Activated naive CD4-positive, alpha-beta T cell treated with anti-CD3 and anti-CD28 coated beads, Interleukin-2, amount 50 U/mL, for 72 hours (primary cell): ENCODE data around the gene CALML4. TPM values are rescaled to one million over a fixed set of nuclear protein-coding genes. Genes with fewer than 3 reads are reported as not detected.
"Not testable (repeated sequence)": the region's sequence is repeated elsewhere in the genome, so short reads cannot be mapped to it uniquely, and the experiment has no call there.

ENCODE experiments used
- ATAC-seq, 2 donors: fragments of 150-1000 bp; cut with Tn5 transposase; 2 replicates each; pipeline ENCODE4 v1.10.0; 2021; ENCODE audit warnings: mild to moderate bottlenecking in 2 of 2, moderate library complexity in 2 of 2
- DNase-seq, 2 donors: peaks; one replicate each; pipeline ENCODE4 v3.0.0; 2021 to 2022; ENCODE audit warnings: low spot score in 2 of 2
- H3K27ac Mint-ChIP-seq, 2 donors: one replicate each; pipeline ENCODE4 v1.8.0; 2022; ENCODE audit warnings: mild to moderate bottlenecking in 2 of 2, mixed read lengths in 2 of 2
- H3K36me3 Mint-ChIP-seq, 2 donors: one replicate each; pipeline ENCODE4 v1.8.0; 2022; ENCODE audit warnings: mixed read lengths in 2 of 2
- H3K9me3 Mint-ChIP-seq, 2 donors: one replicate each; pipeline ENCODE4 v1.8.0; 2022; ENCODE audit warnings: mixed read lengths in 2 of 2
- total RNA-seq, 2 donors: library from RNA; stranded (reverse); gene quantifications; one replicate each; pipeline ENCODE4 v1.2.3, GENCODE V29; 2022

CALML4 gene
- total RNA-seq, 2 donors from 2014 or later, result 9.6 to 9.7 TPM

DNA sequence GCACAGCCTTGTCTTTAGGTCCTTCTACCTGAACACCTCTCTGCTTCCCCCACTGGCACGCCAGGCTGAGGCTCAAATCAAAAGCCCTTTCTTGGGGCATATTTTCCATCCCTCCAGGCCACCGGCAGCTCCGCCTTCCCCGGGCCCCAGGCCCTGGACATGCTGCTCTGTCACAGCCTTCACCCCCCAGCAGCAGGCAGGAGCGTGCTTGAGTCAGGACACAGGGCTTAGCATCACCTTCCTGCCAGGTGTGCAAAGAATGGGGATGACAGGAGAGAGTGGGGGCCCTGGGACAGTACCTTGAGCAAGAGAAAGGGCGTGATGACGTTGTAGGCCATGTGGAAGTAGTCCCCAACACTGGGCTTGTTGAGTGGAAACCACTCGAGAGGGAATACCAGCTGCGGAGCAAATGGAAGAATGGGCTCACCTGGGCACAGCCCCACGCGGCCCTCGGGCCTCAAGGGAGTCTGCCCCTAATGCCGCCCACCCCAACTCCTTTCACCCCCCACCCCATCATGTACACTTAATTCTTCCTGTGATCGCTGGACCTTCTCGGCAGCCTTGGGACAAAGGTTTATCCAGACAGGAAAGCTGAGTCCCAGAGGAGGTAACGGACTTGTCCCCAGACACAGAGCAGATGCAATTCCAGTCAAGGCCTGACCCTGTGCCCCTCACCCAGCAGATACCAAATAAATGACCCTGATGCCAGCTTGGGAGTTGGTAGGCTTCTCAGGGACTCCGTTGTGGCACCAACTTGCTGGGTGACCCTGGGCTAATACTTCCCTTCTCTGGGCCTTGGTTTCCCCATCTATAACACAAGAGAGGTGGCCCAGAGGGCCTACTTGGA is 9.1 kb upstream of the CALML4 start:
- DNase-seq (no peak), ATAC-seq (no peak)
- no peak overlapping the region for H3K27ac Mint-ChIP-seq
- H3K36me3 Mint-ChIP-seq, result peaks cover 0 to 6% of the 10 kb centered on the region in 2 donors
- no peaks in the 10 kb centered on the region for H3K9me3 Mint-ChIP-seq

DNA sequence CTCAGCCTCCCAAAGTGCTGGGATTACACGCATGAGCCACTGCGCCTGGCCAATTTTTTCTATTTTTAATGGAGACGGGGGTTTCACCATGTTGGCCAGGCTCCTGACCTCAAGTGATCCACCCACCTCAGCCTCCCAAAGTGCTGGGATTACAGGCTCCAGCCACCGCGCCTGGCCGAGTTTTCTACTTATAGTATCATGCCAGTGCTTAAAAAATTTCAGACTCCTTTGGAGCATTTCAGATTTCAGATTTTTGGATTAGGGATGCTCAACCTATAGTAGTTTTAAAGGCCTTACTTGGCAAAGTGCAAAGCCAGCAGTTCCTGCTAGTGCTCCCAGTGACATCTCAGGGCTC is 8.3 kb upstream of the CALML4 start:
- not testable (repeated sequence) for H3K36me3 Mint-ChIP-seq, ATAC-seq, H3K27ac Mint-ChIP-seq, H3K9me3 Mint-ChIP-seq
- peak in 1 of 2 donors; percentile 45 for DNase-seq

DNA sequence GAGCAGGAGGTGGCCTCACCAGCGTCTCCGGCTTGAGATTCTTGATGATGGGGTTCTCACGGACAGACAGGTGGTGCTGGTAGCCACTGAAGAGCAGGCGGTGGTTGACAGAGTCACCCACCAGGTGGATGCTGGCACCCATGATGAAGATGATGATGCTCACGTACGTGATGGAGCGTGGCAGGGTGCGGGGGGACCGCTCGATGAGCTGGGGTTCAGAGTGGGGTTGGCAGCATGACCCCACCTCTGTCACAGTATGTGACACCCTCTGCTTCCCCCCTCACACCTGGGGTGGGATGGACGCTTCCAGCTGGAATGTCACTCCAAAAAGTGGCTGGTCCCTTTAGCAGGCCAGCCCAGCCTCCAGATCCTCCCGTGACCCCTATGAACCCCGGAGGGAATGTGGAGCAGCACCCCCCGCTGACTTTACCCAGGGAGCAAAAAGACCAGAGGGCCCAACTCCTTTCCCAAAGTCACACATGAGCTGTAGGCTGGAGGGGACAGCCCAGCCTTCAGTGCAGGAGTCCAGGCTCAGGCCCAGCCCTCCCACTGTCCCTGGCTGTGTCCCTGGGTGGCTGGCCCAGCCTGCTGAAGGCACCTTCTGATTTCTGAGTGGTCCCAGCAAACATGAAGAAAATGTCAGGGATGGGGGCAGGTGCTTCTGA is 6.7 kb upstream of the CALML4 start:
- DNase-seq (peak in 1 of 2 donors; percentile 45), ATAC-seq (no peak)
- no peaks in the 10 kb centered on the region for H3K36me3 Mint-ChIP-seq
- no peaks in the 10 kb centered on the region for H3K9me3 Mint-ChIP-seq
- no peak overlapping the region for H3K27ac Mint-ChIP-seq

DNA sequence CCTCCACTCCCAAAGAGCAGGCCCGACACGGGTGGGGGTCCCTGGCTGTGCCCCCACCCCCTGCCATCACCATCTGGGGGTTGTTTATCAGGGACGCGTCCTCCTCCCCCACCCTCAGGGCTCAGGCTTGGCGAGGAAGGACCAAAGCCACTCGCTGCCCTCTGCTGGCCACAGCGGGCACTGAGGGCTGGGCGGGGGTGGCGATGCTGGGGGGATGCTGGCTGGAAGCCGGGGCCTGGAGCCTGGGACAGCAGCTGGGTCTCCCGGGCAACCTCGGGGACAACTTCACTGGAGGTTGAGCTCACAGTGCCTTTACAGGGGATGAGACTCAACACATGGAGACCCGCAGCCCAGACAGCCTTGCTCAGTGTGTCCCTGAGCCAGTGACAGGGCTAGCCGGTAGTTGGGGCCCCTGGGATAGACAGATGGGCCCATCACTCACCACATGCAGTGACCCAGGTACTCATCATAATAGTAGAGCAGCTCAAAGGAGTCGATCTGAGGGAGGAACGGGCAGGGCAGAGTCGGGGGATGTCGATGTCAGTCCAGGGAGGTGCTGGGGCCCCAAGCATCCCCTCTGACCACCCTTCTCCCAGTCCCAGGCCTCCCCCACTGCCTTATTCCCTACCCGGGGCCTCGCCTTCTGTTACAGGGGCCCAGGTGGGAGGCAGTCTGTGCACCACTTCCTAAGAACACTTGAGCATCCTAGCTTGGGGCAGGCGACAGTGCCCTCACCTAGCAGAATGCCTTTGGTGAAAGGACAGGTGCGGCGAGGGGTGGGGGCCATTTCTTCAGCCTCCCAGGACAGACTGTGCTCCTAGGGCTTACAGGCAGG is 5.9 kb upstream of the CALML4 start:
- peak; percentile 30 to 49 for ATAC-seq
- Mint-ChIP-seq H3K9me3 (no peaks in the 10 kb centered on the region), H3K36me3 (no peaks in the 10 kb centered on the region), H3K27ac (no peak overlapping the region)
- peak in 1 of 2 donors; percentile 77 for DNase-seq

DNA sequence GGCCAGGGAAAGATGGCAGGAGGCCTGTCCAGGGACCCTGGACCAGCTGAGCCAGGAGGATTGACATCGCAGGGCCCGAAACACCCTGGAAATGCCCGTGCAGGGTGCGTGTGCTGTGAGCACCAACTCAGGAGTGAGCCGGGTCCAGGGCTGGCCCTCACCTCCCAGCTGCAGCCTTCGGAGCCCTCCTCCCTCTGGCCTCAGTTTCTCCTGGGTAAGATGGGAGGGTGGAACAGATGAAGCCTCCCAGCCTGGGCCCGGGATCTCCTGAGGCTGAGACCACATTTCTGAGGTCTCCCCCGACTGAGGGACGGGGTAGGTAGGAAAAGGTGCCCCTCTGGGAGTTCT is 5.3 kb upstream of the CALML4 start:
- H3K9me3 Mint-ChIP-seq, result no peaks in the 10 kb centered on the region
- no peak for DNase-seq
- no peak for ATAC-seq
- H3K27ac Mint-ChIP-seq, result no peak overlapping the region
- H3K36me3 Mint-ChIP-seq, result no peaks in the 10 kb centered on the region

DNA sequence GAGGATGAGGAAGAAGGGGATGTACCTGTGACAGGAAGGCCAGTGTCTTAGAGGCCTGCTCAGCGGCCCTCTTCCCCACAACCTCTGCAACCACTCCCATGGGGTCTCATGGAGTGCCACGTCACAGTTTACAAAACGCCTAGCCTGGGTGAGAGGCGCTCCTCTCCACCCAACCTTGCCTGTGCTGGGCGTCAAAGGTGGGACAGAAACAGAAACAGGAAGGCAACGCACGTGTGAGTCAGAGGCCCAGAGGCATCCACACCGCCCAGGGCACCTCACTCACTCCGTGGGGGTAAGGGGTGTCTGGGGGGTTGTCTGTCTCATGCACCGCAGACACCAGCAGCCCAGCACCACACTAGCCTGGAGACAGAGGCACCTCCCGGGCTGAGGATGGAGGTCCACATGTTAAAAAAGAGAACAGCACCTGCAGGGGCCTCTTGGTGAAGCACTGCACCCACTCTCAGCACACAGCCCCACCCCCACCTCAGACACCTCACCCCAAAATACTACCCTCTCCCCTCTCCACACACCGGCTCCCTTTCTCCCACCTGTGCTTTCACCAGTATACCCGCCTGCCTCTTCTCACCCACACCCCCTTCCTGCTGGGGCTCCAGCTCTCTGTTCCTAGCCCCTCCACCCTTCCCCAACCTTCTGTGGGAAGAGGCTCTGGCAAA is 4.7 kb upstream of the CALML4 start:
- Mint-ChIP-seq H3K27ac (peak overlapping the region in 1 of 2 donors; percentile 87), H3K36me3 (no peaks in the 10 kb centered on the region), H3K9me3 (no peaks in the 10 kb centered on the region)
- DNase-seq, result no peak
- peak; percentile 79 to 83 for ATAC-seq

DNA sequence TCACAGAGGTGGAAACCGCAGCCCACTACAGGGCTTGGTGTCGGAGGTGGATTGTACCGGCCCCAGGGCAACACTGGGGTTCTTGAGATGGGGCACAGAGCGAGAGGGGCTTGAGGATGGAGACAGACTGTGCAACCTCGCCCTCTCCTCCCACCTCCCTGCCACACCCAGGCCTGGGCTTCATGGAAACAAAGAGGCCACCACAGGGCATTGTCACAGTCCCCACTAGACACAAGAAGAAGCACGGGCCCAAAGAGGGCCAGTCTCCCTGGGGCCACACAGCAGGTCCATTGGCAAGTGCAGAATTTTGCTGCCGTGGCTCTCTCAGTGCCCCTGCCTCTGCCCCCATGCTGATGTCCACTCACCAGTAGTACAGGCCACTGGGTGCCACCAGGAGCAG is 4.1 kb upstream of the CALML4 start:
- Mint-ChIP-seq H3K27ac (peak overlapping the region in 1 of 2 donors; percentile 89), H3K36me3 (no peaks in the 10 kb centered on the region), H3K9me3 (no peaks in the 10 kb centered on the region)
- ATAC-seq (peak in 1 of 2 donors; percentile 8), DNase-seq (peak in 1 of 2 donors; percentile 52)

DNA sequence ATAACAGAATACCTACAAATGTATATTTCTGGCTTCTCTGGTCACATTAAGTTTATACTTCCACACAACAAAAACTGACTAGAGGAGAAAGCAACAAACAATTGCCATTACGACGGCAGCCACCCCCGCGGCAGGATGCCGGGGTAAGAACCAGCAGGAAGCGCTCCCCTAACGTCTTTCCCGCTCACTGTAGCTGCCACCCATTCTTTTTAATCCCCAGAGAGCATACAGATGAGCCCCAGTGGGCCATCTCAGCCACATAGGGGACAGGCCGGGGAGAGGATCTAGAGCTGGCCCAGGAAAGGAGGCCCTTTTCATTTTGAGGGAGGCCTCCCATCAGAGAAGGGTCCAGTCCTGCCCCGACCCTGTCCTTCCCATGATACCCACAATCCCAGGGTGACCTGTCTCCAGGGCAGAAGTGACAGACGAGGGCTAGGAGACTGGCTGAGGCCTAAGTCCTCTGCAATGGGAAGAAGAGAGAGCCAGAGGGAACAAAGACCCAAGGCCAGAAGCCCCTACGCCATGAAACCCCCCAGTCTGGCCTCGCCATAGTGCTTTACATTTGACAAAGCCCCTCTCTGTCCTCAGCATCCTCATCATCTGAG is 3.6 kb upstream of the CALML4 start:
- Mint-ChIP-seq H3K36me3 (no peaks in the 10 kb centered on the region), H3K9me3 (no peaks in the 10 kb centered on the region), H3K27ac (peak overlapping the region; percentile 52 to 89)
- peak in 1 of 2 donors; percentile 44 for DNase-seq
- ATAC-seq, result no peak

DNA sequence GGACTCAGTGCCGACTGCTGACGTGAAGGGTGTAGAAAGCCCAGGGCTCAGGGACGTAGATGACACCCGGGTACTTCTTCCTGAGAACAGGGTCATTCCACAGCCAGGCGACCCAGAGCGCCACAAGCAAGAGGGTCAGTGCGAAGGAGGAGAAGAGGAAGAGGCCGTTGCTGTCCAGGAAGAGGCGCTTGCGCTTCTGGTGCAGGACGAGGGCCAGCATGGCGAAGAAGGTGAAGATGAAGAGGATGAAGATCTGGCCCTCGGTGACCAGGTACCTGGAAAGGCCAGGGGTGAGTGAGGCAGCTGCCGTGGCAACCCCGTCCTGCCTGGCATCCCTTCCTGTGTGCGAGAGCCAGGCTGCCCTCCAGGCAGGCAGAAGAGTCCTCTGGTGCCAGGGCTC is 3.0 kb upstream of the CALML4 start:
- Mint-ChIP-seq H3K36me3 (no peaks in the 10 kb centered on the region), H3K9me3 (no peaks in the 10 kb centered on the region), H3K27ac (peak overlapping the region; percentile 52 to 95)
- ATAC-seq (no peak), DNase-seq (no peak)

DNA sequence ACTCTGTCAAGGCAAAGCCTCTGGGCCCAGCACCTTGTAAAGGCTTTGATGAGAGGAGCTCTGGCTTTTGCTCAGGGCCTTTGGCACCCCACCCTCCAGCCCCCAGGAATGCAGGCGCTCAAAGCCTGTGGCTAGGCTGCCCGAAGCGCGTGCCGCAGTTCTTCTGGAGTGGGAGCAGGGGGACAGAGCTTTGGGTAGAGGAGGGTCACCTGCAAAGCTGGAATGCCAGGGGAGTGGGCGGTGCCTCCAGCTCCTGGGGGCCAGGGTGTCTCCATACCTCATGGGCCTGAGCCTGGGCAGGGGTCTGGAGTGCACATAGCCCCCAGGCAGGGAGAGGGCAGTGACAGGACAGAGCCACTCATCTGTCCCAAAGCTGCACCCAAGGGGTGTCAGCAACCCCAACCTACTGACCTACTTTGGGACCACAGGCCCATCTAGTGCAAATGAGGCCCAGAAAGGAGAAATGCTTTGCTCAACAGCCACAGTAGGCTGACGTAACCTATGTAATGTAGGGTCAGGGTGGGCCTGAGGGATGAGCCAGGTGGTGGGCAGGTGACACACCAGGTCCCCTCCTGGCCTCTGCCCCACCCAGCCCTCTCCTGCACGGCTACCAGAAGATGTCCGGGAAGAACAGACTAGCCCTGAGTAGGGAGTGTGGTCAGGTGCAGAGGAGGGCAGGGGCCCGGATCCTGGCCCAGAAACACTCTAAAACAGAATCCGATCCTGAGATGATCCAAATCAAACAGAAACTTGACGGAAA is 2.2 kb upstream of the CALML4 start:
- no peak for ATAC-seq
- peak in 1 of 2 donors; percentile 37 for DNase-seq
- Mint-ChIP-seq H3K9me3 (no peaks in the 10 kb centered on the region), H3K27ac (no peak overlapping the region), H3K36me3 (no peaks in the 10 kb centered on the region)

DNA sequence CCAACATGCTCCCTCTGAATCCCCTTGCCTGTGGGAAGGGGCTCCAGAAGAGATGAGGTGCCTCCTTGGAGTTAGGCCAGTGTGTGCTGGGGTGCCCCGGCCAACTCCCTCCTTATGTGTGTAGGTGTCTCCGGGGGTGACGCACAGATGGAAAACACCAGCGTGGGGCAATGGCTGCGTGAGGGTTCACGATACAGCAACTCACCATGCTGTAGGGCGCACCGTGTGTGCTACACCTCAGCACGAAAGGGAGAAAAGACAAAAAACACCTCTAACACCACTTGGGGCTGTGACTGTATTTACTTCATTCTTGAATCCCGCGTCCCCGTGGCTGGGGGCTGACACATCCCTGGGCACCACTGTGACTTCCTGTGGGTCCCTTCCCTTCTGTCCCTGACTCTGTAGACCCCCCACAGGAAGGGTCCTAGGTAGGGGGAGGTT is 1.6 kb upstream of the CALML4 start:
- H3K9me3 Mint-ChIP-seq, result no peaks in the 10 kb centered on the region
- no peak overlapping the region for H3K27ac Mint-ChIP-seq
- no peak for ATAC-seq
- no peaks in the 10 kb centered on the region for H3K36me3 Mint-ChIP-seq
- peak in 1 of 2 donors; percentile 38 for DNase-seq

DNA sequence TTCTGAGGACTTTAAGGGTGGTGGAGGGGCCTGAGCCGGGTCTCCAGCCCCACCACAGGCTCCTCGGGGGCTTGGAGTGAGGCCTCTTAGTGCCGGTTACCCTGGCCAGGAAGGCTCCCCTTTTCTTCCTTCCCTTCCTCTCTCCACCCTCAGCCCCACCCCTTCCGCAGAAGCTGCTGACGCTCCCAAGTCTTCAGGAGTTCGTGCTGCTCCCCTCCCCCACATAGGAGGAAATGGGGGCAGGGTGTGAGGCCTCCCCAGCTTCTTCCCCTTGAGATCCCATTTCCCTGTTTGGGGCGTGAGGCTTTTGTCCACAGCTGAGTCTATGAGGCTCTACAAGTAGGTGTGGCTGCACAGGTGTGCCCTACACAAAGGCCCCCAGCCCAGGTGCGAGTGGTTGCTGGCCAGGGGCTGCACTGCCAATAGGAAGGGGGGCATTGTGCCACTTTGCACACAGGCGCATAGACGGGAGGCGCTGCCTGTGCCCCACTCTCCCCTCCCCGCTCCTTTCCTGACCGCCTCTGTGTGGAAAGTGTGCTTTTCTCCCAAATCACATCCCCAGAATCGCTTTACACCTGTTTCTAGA is 915 bp upstream of the CALML4 start:
- H3K36me3 Mint-ChIP-seq, result no peaks in the 10 kb centered on the region
- DNase-seq, result no peak
- H3K27ac Mint-ChIP-seq, result no peak overlapping the region
- ATAC-seq, result no peak
- no peaks in the 10 kb centered on the region for H3K9me3 Mint-ChIP-seq

DNA sequence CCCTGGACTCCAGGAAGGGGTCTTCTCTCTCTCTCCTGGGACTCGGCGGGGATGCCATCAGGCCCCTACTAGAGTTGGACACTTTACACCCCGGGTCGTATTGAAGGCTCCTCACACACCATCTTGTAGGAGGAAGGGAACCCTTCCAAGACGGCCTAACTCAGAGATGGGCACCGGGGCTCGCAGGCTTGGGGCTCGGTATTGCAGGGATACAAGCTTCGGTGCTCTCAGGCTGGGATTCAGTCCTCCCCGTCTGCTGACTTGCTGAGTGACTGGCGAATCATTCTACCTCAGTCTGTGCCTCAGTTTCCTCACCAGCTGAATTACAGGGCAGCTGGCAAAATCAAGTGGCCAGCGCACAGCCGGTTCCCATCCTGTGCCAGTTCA is 419 bp upstream of the CALML4 start:
- DNase-seq (no peak), ATAC-seq (no peak)
- Mint-ChIP-seq H3K9me3 (no peaks in the 10 kb centered on the region), H3K36me3 (no peaks in the 10 kb centered on the region), H3K27ac (no peak overlapping the region)

DNA sequence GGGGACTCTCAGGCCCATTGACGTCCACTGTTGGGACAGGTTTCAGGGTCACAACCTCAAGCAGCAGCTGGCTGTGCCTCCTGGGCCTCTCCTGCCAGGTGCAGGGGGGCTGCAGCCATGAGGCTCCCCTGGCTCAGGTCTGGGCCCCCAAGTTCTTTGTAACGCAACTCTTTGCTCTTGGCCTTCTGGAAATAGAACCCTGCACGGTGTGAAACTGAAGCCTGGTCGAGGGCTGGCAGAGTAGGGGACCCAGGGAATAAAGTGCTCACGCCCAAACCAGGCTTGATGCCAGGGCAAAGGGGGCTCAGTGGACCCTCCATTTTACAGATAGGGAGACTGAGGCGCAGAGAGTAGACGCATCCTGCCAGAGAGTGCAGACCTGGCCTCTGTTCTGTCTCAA is 771 bp downstream of the CALML4 start:
- ATAC-seq (no peak), DNase-seq (no peak)
- Mint-ChIP-seq H3K27ac (no peak overlapping the region), H3K9me3 (no peaks in the 10 kb centered on the region), H3K36me3 (no peaks in the 10 kb centered on the region)

DNA sequence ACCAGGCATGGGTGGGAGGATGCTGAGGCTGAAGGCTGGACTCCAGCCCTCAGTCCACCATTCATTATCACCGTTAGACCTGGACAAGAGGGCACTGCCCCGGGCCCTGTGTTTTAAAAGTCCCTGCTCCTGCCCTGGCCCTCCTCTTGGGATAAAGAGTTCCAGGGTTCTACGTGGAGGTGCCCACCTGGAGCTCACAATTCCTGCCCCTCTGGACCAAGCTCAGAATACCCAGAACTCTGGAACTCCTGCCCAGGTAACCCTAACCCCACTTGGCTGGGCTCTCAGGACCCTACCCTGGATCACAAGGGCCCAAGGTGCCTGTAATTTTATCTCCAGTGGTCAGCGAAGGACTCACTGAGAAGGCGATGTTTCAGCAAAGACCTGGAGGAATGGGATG is 1.2 kb downstream of the CALML4 start:
- Mint-ChIP-seq H3K27ac (peak overlapping the region in 1 of 2 donors; percentile 22), H3K36me3 (no peaks in the 10 kb centered on the region), H3K9me3 (no peaks in the 10 kb centered on the region)
- ATAC-seq, result no peak
- DNase-seq, result no peak
